PFSK-1 (cell line): ENCODE data around the gene PIK3C2A.

Experiments
- FOXP2 ChIP-seq: optimal IDR thresholded peaks from 2 replicates; pipeline ENCODE3; 2011; ENCODE audit warnings: borderline replicate concordance, control low read depth, inconsistent platforms; ENCODE audit not compliant: insufficient read depth; ENCODE audit errors: extremely low read length, extremely low read depth
- POLR2AphosphoS5 ChIP-seq: IDR thresholded peaks from 2 replicates; pipeline ENCODE4 v1.6.1; 2012; ENCODE audit warnings: low read depth, mild to moderate bottlenecking, control low read depth, low read length, moderate library complexity
- SIN3A ChIP-seq: IDR thresholded peaks from 2 replicates; pipeline ENCODE4 v1.6.1; 2012; ENCODE audit warnings: mild to moderate bottlenecking, low read length, moderate library complexity, borderline replicate concordance; ENCODE audit not compliant: insufficient read depth
- TF ChIP-seq, protein P1 (sequence below), 2 experiments: IDR thresholded peaks; 2 replicates each; pipeline versions ENCODE4 v1.6.1 to v1.8.0; 2011 to 2012; ENCODE audit warnings: low read depth in 2 of 2, low read length in 2 of 2, control low read depth in 1 of 2, inconsistent platforms in 1 of 2, mild to moderate bottlenecking in 1 of 2, moderate library complexity in 1 of 2; ENCODE audit not compliant: insufficient read depth in 1 of 2

DNA sequence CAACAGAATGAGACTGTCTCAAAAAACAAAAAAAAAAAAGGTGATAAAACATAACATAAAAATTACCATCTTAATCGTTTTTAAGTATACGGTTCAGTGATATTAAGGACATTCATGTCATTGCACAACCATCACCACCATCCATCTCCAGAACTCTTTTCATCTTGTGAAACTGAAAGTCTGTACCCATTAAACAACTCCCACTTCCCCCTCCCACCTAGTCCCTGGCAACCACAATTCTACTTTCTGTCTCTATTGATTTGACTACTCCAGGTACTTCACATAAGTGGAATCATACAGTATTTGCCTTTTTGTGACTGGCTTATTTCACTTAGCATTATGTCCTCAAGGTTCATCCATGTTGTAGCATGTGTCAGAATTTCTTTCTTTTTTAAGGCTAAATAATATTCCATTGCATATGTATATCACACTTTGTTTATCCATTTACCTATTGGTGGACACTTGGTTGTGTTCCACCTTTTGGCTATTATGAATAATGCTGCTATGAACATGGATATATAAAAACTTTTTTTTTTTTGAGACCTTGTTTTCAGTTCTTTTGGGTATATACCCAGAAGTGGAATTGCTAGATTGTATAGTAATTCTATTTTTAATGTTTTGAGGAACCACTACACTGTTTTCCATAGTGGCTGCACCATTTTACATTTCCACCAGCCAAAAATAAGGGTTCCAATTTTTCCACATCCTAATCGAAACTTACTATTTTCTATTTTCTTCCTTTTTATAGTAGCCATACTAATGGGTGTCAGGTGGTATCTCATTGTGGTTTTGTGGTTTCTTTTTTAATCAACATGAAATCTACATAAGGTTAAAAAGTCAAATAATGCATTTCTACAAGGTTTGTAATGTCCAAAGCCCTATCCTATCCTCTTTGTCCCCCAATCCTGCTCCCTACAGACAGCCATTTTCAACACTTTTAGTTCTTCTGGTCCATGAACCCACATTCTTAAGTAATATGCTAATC lies 23.4 kb upstream of the PIK3C2A start:
- TF ChIP-seq SIN3A (no peak), POLR2AphosphoS5 (no peak), FOXP2 (no peak)
- TF ChIP-seq, protein P1, sequence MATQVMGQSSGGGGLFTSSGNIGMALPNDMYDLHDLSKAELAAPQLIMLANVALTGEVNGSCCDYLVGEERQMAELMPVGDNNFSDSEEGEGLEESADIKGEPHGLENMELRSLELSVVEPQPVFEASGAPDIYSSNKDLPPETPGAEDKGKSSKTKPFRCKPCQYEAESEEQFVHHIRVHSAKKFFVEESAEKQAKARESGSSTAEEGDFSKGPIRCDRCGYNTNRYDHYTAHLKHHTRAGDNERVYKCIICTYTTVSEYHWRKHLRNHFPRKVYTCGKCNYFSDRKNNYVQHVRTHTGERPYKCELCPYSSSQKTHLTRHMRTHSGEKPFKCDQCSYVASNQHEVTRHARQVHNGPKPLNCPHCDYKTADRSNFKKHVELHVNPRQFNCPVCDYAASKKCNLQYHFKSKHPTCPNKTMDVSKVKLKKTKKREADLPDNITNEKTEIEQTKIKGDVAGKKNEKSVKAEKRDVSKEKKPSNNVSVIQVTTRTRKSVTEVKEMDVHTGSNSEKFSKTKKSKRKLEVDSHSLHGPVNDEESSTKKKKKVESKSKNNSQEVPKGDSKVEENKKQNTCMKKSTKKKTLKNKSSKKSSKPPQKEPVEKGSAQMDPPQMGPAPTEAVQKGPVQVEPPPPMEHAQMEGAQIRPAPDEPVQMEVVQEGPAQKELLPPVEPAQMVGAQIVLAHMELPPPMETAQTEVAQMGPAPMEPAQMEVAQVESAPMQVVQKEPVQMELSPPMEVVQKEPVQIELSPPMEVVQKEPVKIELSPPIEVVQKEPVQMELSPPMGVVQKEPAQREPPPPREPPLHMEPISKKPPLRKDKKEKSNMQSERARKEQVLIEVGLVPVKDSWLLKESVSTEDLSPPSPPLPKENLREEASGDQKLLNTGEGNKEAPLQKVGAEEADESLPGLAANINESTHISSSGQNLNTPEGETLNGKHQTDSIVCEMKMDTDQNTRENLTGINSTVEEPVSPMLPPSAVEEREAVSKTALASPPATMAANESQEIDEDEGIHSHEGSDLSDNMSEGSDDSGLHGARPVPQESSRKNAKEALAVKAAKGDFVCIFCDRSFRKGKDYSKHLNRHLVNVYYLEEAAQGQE (IDR thresholded peaks at IDR 0.05; ENCODE audit: insufficient read depth in 1 of 2, low read depth in 2 of 2, low read length in 2 of 2) = no peak
